Left lung (tissue), 10 donors: Measurements from ENCODE around the gene RERE. TPM values are rescaled to one million over a fixed set of nuclear protein-coding genes. Genes with fewer than 3 reads are reported as not detected.

Experiments used
- ATAC-seq: fragments of 200-7000 bp; cut with Tn5 transposase; one replicate; pipeline ENCODE4 v1.9.1; 2020; ENCODE audit warnings: moderate library complexity
- DNase-seq, 4 donors: peaks; one replicate each; pipeline ENCODE4 v3.0.0-alpha.2; 2013 to 2020
- H3K27ac ChIP-seq, 2 donors: fragments of 200-600 bp; sonication (generic) in 1 of 2; one replicate each; pipeline versions ENCODE4 v1.5.0 to v1.8.0; 2020 to 2021
- H3K27me3 ChIP-seq, 2 donors: fragments of 200-600 bp; sonication (generic) in 1 of 2; one replicate each; pipeline versions ENCODE4 v1.5.0 to v1.8.0; 2020 to 2021
- H3K36me3 ChIP-seq, 2 donors: fragments of 200-600 bp; sonication (generic) in 1 of 2; one replicate each; pipeline versions ENCODE4 v1.5.0 to v1.8.0; 2020 to 2021
- H3K4me1 ChIP-seq, 2 donors: fragments of 200-600 bp; one replicate each; pipeline ENCODE4 v1.8.0; 2021
- H3K4me3 ChIP-seq, 2 donors: fragments of 200-600 bp; sonication (generic) in 1 of 2; one replicate each; pipeline versions ENCODE4 v1.5.0 to v1.8.0; 2020 to 2021; ENCODE audit warnings: mild to moderate bottlenecking in 1 of 2
- H3K9me3 ChIP-seq, 2 donors: fragments of 200-600 bp; sonication (generic) in 1 of 2; one replicate each; pipeline versions ENCODE4 v1.5.0 to v1.8.0; 2020 to 2021
- CTCF ChIP-seq, 2 donors: fragments of 200-600 bp; sonication (generic) in 1 of 2; IDR thresholded peaks; one replicate each; pipeline versions ENCODE4 v1.5.0 to v1.8.0; 2021; ENCODE audit warnings: antibody characterized with exemption in 2 of 2
- intact Hi-C, 2 donors: fragments of 100-400 bp; cut with DNase I; formaldehyde crosslinking; loops; one replicate each; pipeline versions ENCODE4 v1.11.2 to v1.14.2; 2022
- polyA plus RNA-seq, 6 donors: library from polyadenylated mRNA; unstranded; fragments of 120-200 nt; gene quantifications; one replicate each; pipeline ENCODE4 v1.2.1, GENCODE V29; 2013; ENCODE audit not compliant: insufficient read length in 6 of 6
- total RNA-seq, 2 donors: library from RNA; stranded (reverse); fragmentation: NEBNext Ultra II Directional; extraction: Animal tissue kit (Norgen Biotek cat#: 25700); gene quantifications; one replicate each; pipeline ENCODE4 v1.2.1, GENCODE V29; 2021
- donor health status: DM: no; HTN: yes; CAD: no.
- donor health status: DM: no; HTN: no; CAD: no.

RERE gene
- total and polyA plus RNA-seq, 8 donors = 73.3 to 135 (median 130) TPM

DNA sequence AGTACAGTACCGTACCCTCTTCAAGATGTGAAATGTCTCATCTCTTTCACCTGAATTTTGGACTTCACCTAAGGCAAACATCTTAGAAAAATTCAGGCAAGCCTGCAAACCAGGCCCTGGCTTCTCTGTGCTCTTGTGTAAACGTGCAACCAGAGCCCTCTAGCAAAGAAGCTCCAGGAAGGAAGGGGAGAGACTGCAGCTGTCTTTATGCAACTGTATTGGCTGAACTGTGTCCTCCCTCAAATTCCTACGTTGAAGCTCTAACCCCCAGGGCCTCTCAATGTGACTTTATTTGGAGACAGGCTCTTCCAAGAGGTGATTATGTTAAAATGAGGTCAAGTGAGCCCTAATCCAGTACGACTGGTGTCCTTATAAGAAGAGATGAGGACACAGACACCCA is 439.3 kb downstream of the RERE start:
- H3K9me3 ChIP-seq = no peaks in the 10 kb centered on the region
- no peak for TF ChIP-seq CTCF (IDR thresholded peaks at IDR 0.05)
- peaks cover 42 to 89% of the 10 kb centered on the region in 2 donors for H3K4me1 ChIP-seq
- H3K36me3 ChIP-seq = peaks cover 0 to 8% of the 10 kb centered on the region in 2 donors
- H3K27me3 ChIP-seq = no peaks in the 10 kb centered on the region
- ATAC-seq (no peak), DNase-seq (peak in 1 of 4 donors; percentile 65)
- no peak overlapping the region for H3K4me3 ChIP-seq
- peak overlapping the region; percentile 51 to 63 for H3K27ac ChIP-seq
- intact Hi-C loops = no loop called here

DNA sequence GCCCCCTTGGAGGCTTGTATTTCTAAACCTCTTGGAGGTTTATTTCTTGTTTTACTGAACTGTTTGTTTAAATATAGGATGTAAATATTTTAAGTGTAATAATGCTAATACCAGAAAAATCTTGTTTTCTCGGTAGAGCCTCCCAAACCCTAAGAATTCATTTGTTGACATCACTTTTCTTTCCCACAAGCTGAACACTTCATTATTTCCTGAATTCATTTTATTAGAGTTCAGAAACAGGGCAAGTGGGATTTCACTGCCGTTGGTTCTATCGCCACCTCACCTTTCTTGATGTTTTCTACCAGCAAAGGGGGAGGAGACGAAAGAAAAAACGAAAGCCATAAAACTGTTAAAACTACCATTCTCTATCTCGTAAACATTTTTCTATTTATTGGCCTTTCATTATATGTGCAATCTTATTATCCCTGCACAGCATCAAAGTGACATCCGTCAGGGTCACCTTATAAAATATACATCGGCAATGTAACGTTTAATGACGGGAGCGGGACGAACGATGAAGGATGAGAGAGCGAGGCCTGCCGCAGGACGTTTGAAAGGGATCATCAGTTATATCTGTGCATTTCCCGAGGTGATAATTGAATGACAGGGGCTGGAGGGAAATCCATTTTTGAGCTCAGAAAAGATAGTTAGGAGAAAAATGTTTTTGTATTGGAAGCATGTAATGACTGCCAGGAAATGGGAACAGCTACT is 440.0 kb downstream of the RERE start:
- no peak for ATAC-seq
- no peak for DNase-seq
- Histone ChIP-seq H3K27me3 (no peaks in the 10 kb centered on the region), H3K4me1 (peaks cover 38 to 89% of the 10 kb centered on the region in 2 donors), H3K27ac (peak overlapping the region in 1 of 2 donors; percentile 63), H3K4me3 (no peak overlapping the region), H3K36me3 (peaks cover 0 to 15% of the 10 kb centered on the region in 2 donors), H3K9me3 (no peaks in the 10 kb centered on the region)
- intact Hi-C loops = no loop called here
- no peak for TF ChIP-seq CTCF (IDR thresholded peaks at IDR 0.05)

GRCh38 chr1:8376358-8376840 is 441.0 kb downstream of the RERE start:
- no peaks in the 10 kb centered on the region for H3K27me3 ChIP-seq
- intact Hi-C loops = no loop called here
- DNase-seq (no peak), ATAC-seq (no peak)
- TF ChIP-seq CTCF (IDR thresholded peaks at IDR 0.05) = no peak
- peaks cover 0 to 21% of the 10 kb centered on the region in 2 donors for H3K36me3 ChIP-seq
- peaks cover 38 to 86% of the 10 kb centered on the region in 2 donors for H3K4me1 ChIP-seq
- peak overlapping the region in 1 of 2 donors; percentile 69 for H3K27ac ChIP-seq
- no peaks in the 10 kb centered on the region for H3K9me3 ChIP-seq
- H3K4me3 ChIP-seq = no peak overlapping the region

DNA sequence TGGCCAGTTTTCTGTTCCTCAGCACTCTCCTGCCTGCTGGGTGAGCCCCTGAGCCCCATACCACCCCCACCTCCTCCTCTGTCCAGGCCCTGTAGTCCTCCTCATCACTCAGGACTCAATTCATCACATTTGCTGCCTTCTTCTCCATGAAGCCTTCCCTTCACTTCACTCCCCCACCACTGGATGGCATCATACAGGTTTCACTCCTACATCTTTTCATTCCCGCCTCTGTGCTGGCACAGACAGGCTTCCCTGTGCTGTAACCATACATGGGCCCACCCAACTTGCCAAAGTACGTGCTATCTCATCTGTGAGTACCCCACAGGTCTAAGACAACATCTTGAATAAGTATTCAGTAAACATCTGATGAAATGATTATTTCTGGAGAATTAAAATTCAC is 442.6 kb downstream of the RERE start:
- Histone ChIP-seq H3K4me3 (no peak overlapping the region), H3K36me3 (peaks cover 0 to 21% of the 10 kb centered on the region in 2 donors), H3K4me1 (peaks cover 48 to 86% of the 10 kb centered on the region in 2 donors), H3K9me3 (no peaks in the 10 kb centered on the region), H3K27me3 (no peaks in the 10 kb centered on the region), H3K27ac (peak overlapping the region in 1 of 2 donors; percentile 69)
- intact Hi-C loops = no loop called here
- DNase-seq (no peak), ATAC-seq (peak; percentile 10)
- peak in 1 of 2 donors; percentile 18 for TF ChIP-seq CTCF (IDR thresholded peaks at IDR 0.05)

- Histone ChIP-seq H3K36me3 (peaks cover 0 to 21% of the 10 kb centered on the region in 2 donors), H3K27ac (peak overlapping the region; percentile 69 to 81), H3K4me3 (no peak overlapping the region), H3K9me3 (no peaks in the 10 kb centered on the region), H3K4me1 (peaks cover 48 to 84% of the 10 kb centered on the region in 2 donors), H3K27me3 (no peaks in the 10 kb centered on the region)
- intact Hi-C loops = no loop called here
- ATAC-seq (peak; percentile 3), DNase-seq (no peak)
- no peak for TF ChIP-seq CTCF (IDR thresholded peaks at IDR 0.05)
These were observed 443.1 kb downstream of the RERE start for GRCh38 chr1:8374356-8374755.
